ENCODE results near the gene ALCAM.

ALCAM gene

GRCh38 chr3:105431200-105431599 is 64.5 kb downstream of the ALCAM start:
- DNase-seq, result no peak

GRCh38 chr3:105435277-105435676 is 68.6 kb downstream of the ALCAM start:
- no peak for DNase-seq

GRCh38 chr3:105436687-105437086 is 70.0 kb downstream of the ALCAM start:
- no peak for DNase-seq

- no peak for DNase-seq
These were observed 73.4 kb downstream of the ALCAM start for GRCh38 chr3:105440113-105440512.

GRCh38 chr3:105444725-105445124 is 78.0 kb downstream of the ALCAM start:
- DNase-seq, result no peak

GRCh38 chr3:105448338-105448982 is 81.8 kb downstream of the ALCAM start:
- DNase-seq, result no peak

GRCh38 chr3:105449414-105449813 is 82.7 kb downstream of the ALCAM start:
- DNase-seq, result no peak

GRCh38 chr3:105456017-105456416 is 89.3 kb downstream of the ALCAM start:
- DNase-seq, result no peak

GRCh38 chr3:105458518-105459215 is 92.0 kb downstream of the ALCAM start:
- no peak for DNase-seq

GRCh38 chr3:105459566-105460290 is 93.0 kb downstream of the ALCAM start:
- DNase-seq, result no peak

- DNase-seq, result no peak
These were observed 96.9 kb downstream of the ALCAM start for GRCh38 chr3:105463620-105464019.

- no peak for DNase-seq
These were observed 98.6 kb downstream of the ALCAM start for GRCh38 chr3:105465251-105465853.

- DNase-seq, result no peak
These were observed 99.4 kb downstream of the ALCAM start for GRCh38 chr3:105466072-105466471.

GRCh38 chr3:105466495-105467404 is 100.0 kb downstream of the ALCAM start:
- DNase-seq, result no peak

- no peak for DNase-seq
These were observed 104.1 kb downstream of the ALCAM start for GRCh38 chr3:105470851-105471250.

- no peak for DNase-seq
These were observed 107.0 kb downstream of the ALCAM start for GRCh38 chr3:105473521-105474223.

- no peak for DNase-seq
These were observed 114.1 kb downstream of the ALCAM start for GRCh38 chr3:105480768-105481167.

- no peak for DNase-seq
These were observed 116.8 kb downstream of the ALCAM start for GRCh38 chr3:105483476-105483875.

GRCh38 chr3:105490045-105490444 is 123.3 kb downstream of the ALCAM start:
- DNase-seq, result no peak

GRCh38 chr3:105493305-105493892 is 126.7 kb downstream of the ALCAM start:
- no peak for DNase-seq

- no peak for DNase-seq
These were observed 128.3 kb downstream of the ALCAM start for GRCh38 chr3:105495021-105495420.
